Globus pallidus (tissue), 1 donor: ENCODE measurements around the gene FNDC3B.

Experiments
- DNase-seq: peaks from one replicate; pipeline ENCODE4 v3.0.0-alpha.2; 2015; ENCODE audit warnings: low spot score

FNDC3B gene

GRCh38 chr3:172150268-172150667 lies 110.9 kb downstream of the FNDC3B start:
- DNase-seq: no peak

GRCh38 chr3:172150913-172151650 lies 111.7 kb downstream of the FNDC3B start:
- DNase-seq: no peak

- no peak for DNase-seq
These were observed 112.6 kb downstream of the FNDC3B start for GRCh38 chr3:172151651-172152649.

DNA sequence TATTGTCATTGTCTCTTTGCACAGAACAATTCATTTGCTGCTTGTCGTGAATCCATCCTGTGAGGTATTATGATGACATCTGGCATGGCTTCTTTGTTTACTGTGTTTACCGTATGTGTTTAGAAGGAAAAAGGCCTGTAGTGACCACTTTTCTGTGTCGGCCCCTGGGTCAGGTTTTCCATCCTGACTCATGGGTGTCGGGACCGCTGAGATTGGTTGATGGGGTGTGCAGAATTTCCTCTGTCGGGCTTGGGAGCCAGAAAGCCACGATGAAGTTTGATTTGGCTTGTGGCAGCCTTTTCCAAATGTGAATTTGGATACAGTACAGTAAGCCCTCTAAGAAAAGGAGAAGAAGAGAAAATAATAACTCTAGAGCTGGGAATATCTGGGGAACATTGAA lies 113.5 kb downstream of the FNDC3B start:
- DNase-seq: no peak

DNA sequence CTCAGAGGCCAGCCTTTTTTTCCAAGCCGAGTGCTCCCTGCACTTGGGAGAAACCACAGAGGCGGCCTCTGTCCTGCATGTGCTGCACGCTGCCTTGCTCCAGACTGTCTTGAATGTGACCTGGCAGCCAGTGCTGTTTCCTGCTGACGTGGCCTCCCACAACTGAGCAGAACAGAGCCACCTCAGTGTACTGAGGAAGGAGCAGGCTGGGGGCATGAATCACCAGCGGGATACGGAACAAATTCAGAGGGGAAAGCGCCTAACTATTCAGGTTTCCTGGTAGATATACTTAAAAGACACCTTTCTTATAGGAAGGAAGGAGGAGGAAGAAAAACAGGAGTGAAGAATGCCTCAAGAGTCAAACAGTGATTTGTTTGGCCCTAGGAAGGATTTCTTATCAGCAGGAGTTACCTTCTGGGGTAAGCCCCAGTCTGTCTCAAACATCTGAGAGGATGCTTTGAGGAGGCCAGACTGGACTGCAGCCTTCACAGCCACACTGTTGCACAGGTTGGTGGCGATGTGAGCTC lies 114.0 kb downstream of the FNDC3B start:
- peak; percentile 55 for DNase-seq

DNA sequence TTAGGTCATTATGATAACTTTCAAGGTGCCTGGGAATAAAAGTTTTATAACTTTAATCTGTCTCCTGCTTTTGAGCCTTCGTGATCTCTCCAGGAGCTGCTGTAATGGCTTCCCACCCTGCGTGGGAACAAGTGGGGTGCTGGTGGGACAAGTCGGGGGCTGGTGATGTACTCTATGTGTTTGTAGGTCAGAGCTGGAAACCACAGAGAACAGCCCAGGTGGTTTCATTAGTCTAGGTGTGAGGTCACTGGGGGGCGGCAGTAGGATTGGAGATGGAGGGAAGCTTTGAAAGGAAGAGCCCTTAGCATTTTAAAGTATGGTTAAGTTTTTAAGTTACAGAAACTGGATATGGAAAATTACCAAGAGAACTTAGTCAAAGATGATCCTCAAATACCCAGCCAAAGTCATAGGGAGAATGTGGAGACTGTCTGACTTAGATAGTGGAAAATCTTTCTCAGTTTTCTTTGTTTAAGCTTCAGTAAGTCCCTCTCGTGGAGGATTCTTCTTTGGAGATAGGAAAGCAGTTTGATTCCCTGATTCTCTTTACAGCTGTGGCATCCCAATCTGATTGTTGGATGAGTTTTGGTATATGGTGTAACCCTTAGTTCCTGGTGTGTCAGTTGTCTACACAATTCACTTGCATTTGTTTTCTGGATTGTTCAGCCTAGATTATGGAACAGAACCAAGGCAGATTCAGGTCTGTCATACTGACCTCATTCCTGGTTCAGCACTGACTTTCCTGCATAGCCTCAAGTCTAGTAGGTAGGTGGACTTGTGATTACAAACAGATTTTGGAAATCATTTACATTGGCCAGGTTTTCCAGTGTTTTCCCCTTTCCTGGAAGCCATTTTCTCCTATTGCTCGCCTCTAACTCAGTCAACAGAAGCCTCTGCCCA lies 115.6 kb downstream of the FNDC3B start:
- DNase-seq: no peak

- DNase-seq: no peak
These were observed 116.7 kb downstream of the FNDC3B start for GRCh38 chr3:172155897-172156585.

GRCh38 chr3:172156586-172156955 lies 117.2 kb downstream of the FNDC3B start:
- no peak for DNase-seq

GRCh38 chr3:172157564-172158258 lies 118.3 kb downstream of the FNDC3B start:
- no peak for DNase-seq

- DNase-seq: no peak
These were observed 119.4 kb downstream of the FNDC3B start for GRCh38 chr3:172158741-172159140.

- no peak for DNase-seq
These were observed 120.0 kb downstream of the FNDC3B start for GRCh38 chr3:172159376-172159775.

DNA sequence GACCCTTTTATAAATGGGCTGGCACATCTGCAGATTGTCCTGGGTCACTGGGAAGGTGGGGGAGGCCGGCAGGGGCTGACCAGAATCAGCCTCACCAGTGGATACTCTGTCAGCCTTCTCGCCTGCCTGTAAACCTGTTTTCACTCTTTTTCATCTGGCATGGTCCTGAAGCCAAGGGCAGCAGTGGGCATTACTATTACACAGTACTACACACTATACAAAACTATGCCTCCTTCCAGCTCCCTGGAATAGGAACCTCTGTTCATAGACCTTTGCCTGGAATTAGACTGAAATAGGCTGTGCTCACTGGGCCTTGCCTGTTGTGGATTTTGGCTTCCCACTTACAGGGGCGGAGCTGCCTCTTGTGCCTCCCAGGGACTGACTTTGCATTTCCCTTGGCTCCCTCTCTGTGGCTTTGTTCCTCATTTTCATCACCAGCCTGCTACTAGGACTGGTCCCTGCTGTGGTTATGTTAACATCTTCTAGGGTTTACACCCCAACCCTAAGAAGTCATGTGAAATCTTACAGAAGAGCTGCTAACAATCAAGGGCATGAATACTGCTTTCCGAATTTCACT lies 120.7 kb downstream of the FNDC3B start:
- peak; percentile 21 for DNase-seq

GRCh38 chr3:172161133-172161789 lies 121.9 kb downstream of the FNDC3B start:
- DNase-seq: no peak

- no peak for DNase-seq
These were observed 122.6 kb downstream of the FNDC3B start for GRCh38 chr3:172161959-172162358.

DNA sequence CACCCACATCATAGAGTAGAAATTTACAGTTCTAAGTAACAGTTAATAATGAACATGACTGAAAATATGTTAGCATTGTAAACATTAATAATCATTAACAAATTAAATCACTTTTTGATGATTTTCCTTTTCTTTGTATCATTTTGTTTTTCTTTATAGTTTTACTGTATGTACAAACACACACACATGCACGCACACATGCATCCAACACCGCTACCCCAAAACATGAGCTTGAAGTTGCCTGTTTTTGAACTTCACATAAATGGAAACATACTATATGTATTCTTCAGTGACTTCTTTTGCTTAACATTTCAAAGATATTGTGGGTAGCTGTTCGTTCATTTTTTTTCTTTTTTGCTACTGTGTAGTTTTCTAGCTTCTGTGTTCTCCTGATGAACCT lies 123.9 kb downstream of the FNDC3B start:
- no peak for DNase-seq

- DNase-seq: no peak
These were observed 125.4 kb downstream of the FNDC3B start for GRCh38 chr3:172164620-172165362.

- DNase-seq: no peak
These were observed 126.9 kb downstream of the FNDC3B start for GRCh38 chr3:172166261-172166660.

DNA sequence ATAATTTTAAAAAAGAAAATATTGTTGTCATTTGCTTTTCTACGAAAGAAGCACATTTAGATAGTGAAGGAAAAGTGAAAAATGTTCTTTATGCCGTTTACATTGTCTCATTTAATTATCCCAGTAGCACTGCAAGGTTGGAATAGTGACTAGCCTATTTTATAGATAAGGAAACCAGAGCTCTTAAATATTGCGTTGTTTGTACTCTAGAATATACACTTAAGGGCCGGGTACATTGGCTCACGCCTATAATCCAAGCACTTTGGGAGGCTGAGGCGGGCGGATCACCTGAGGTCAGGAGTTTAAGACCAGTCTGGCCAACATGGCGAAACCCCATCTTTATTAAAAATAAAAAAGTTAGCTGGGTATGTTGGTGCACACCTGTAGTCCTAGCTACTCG lies 127.5 kb downstream of the FNDC3B start:
- DNase-seq: no peak
